DND-41 (cell line): ENCODE data around the gene SECTM1.

Source experiments
- CTCF ChIP-seq: IDR thresholded peaks from 2 replicates; pipeline ENCODE4 v1.5.1; 2012; ENCODE audit warnings: borderline replicate concordance, low read length, moderate library complexity, mild to moderate bottlenecking; ENCODE audit not compliant: poor library complexity, severe bottlenecking; ENCODE audit errors: extremely low read depth
- EZH2 ChIP-seq: IDR thresholded peaks from 3 replicates; pipeline ENCODE4 v1.6.1; 2012; ENCODE audit warnings: borderline replicate concordance, low read depth, mild to moderate bottlenecking, moderate library complexity, low read length, inconsistent platforms; ENCODE audit not compliant: severe bottlenecking

GRCh38 chr17:82281076-82281475 is 52.5 kb downstream of the SECTM1 start:
- TF ChIP-seq CTCF (no peak), EZH2 (no peak)
